IMR-90 (cell line): ENCODE measurements around the gene ABCA4.

Source experiments
- POLR2A ChIP-seq: IDR thresholded peaks from 2 replicates; pipeline ENCODE4 v1.6.1; 2012; ENCODE audit warnings: mild to moderate bottlenecking, low read depth, low read length
- SMC3 ChIP-seq: fragments of 150-350 bp; IDR thresholded peaks from 2 replicates; pipeline ENCODE4 v1.6.1; 2016; ENCODE audit warnings: low read depth, mild to moderate bottlenecking, antibody characterized with exemption, low read length, moderate library complexity
- USF2 ChIP-seq: fragments of 150-350 bp; IDR thresholded peaks from 2 replicates; pipeline ENCODE4 v1.6.1; 2017; ENCODE audit warnings: mild to moderate bottlenecking, antibody characterized with exemption, low read length, low read depth
- TF ChIP-seq, protein P1 (sequence below): conservative IDR thresholded peaks from 2 replicates; pipeline ENCODE4 v1.5.1; 2012; ENCODE audit warnings: mild to moderate bottlenecking, low read depth, low read length, improper control_type of control experiment

GRCh38 chr1:94098585-94099111 is 22.3 kb downstream of the ABCA4 start:
- TF ChIP-seq, protein P1, sequence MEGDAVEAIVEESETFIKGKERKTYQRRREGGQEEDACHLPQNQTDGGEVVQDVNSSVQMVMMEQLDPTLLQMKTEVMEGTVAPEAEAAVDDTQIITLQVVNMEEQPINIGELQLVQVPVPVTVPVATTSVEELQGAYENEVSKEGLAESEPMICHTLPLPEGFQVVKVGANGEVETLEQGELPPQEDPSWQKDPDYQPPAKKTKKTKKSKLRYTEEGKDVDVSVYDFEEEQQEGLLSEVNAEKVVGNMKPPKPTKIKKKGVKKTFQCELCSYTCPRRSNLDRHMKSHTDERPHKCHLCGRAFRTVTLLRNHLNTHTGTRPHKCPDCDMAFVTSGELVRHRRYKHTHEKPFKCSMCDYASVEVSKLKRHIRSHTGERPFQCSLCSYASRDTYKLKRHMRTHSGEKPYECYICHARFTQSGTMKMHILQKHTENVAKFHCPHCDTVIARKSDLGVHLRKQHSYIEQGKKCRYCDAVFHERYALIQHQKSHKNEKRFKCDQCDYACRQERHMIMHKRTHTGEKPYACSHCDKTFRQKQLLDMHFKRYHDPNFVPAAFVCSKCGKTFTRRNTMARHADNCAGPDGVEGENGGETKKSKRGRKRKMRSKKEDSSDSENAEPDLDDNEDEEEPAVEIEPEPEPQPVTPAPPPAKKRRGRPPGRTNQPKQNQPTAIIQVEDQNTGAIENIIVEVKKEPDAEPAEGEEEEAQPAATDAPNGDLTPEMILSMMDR = no peak
- TF ChIP-seq SMC3 (no peak), POLR2A (no peak), USF2 (no peak)
